ENCODE measurements around the gene EDNRA.

DNA sequence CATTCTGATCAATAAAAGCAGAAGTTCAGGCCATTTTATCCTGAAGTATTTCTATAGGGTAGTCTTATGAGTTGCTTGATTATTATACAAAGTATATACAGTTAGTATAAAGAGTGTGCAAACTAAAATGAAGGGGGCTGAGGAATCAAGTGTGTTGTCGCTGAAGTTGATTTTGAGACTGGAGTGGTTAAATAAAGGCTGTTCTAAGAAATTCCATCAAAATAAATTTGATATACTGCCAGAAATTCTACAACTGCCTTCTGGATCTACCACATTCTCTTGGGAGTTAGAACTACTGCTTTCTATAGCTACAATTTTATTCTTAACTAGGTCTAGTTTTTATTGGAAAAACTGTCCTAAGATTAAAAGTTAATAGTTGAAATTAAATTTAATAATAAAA is 12.4 kb downstream of the EDNRA start:
- TF ChIP-seq, protein P1, sequence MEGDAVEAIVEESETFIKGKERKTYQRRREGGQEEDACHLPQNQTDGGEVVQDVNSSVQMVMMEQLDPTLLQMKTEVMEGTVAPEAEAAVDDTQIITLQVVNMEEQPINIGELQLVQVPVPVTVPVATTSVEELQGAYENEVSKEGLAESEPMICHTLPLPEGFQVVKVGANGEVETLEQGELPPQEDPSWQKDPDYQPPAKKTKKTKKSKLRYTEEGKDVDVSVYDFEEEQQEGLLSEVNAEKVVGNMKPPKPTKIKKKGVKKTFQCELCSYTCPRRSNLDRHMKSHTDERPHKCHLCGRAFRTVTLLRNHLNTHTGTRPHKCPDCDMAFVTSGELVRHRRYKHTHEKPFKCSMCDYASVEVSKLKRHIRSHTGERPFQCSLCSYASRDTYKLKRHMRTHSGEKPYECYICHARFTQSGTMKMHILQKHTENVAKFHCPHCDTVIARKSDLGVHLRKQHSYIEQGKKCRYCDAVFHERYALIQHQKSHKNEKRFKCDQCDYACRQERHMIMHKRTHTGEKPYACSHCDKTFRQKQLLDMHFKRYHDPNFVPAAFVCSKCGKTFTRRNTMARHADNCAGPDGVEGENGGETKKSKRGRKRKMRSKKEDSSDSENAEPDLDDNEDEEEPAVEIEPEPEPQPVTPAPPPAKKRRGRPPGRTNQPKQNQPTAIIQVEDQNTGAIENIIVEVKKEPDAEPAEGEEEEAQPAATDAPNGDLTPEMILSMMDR (IDR thresholded peaks at IDR 0.05; ENCODE audit: extremely low read depth in 1 of 2, insufficient read depth in 1 of 2, low read depth in 1 of 2, low read length in 2 of 2) = no peak
- TF ChIP-seq POLR2A (IDR thresholded peaks at IDR 0.05; ENCODE audit: low read depth, low read length) = no peak
